Left ventricle myocardium inferior (tissue), 1 donor: Measurements from ENCODE around the gene ATXN7. TPM values are rescaled to one million over a fixed set of nuclear protein-coding genes. Genes with fewer than 3 reads are reported as not detected.

Source experiments
- DNase-seq: peaks from one replicate; pipeline ENCODE4 v3.0.0-alpha.2; 2020
- H3K27ac ChIP-seq: fragments of 200-600 bp; replicated peaks from 2 replicates; pipeline ENCODE4 v1.8.0; 2021
- H3K27me3 ChIP-seq: fragments of 200-600 bp; 2 replicates; pipeline ENCODE4 v1.8.0; 2021; ENCODE audit warnings: low read depth
- H3K36me3 ChIP-seq: fragments of 200-600 bp; 2 replicates; pipeline ENCODE4 v1.8.0; 2021
- H3K4me1 ChIP-seq: fragments of 200-600 bp; 2 replicates; pipeline ENCODE4 v1.8.0; 2021
- H3K4me3 ChIP-seq: fragments of 200-600 bp; 2 replicates; pipeline ENCODE4 v1.8.0; 2021; ENCODE audit warnings: mild to moderate bottlenecking, moderate library complexity
- H3K9me3 ChIP-seq: fragments of 200-600 bp; replicated peaks from 2 replicates; pipeline ENCODE4 v1.8.0; 2021
- CTCF ChIP-seq: fragments of 200-600 bp; IDR thresholded peaks from 2 replicates; pipeline ENCODE4 v1.8.0; 2021; ENCODE audit warnings: antibody characterized with exemption, mild to moderate bottlenecking, borderline replicate concordance
- intact Hi-C: fragments of 100-400 bp; cut with micrococcal nuclease; formaldehyde crosslinking; loops from one replicate; pipeline ENCODE4 v1.11.0; 2022
- long read RNA-seq: library from polyadenylated mRNA; unstranded; transcript quantifications from one replicate; pipeline ENCODE4 v2.0.0, GENCODE V29; 2021
- total RNA-seq: library from RNA; stranded (reverse); fragmentation: NEBNext Ultra II Directional; extraction: Animal tissue kit (Norgen Biotek cat#: 25700); gene quantifications from one replicate; pipeline ENCODE4 v1.2.1, GENCODE V29; 2021
- donor health status: DM: no; HTN: yes; CAD: no; lungs with severe emphysema.

The ATXN7 gene
- total RNA-seq = 12.1 TPM
- long read RNA-seq, partial matches to known transcripts = 0 of 1 reads
- long read RNA-seq, other reads (novel, unspliced or antisense) = 0 of 1 reads

GRCh38 chr3:63863150-63864007, at the start of gene ATXN7, which contains the start of gene THOC7:
TSS of gene ATXN7 (plus strand) at chr3:63863867. CDS start at chr3:63912599, 48,732 bp downstream.
TSS of gene THOC7 (minus strand) at chr3:63863805. CDS start at chr3:63863790, 15 bp downstream.
- H3K9me3 ChIP-seq = no peaks in the 10 kb centered on the region
- peak; percentile 75 for DNase-seq
- peaks cover 31% of the 10 kb centered on the region for H3K4me1 ChIP-seq
- H3K27ac ChIP-seq = peak within 1 kb of the TSS; percentile 93
- intact Hi-C loops = no loop called here
- no peak for TF ChIP-seq CTCF
- H3K27me3 ChIP-seq = no peaks in the 10 kb centered on the region
- H3K36me3 ChIP-seq = no peaks in the 10 kb centered on the region
- H3K4me3 ChIP-seq = peak within 1 kb of the TSS; percentile 97

- Histone ChIP-seq H3K4me3 (no peak overlapping the region), H3K27ac (no peak overlapping the region), H3K36me3 (no peaks in the 10 kb centered on the region), H3K4me1 (peaks cover 4% of the 10 kb centered on the region), H3K9me3 (no peaks in the 10 kb centered on the region), H3K27me3 (no peaks in the 10 kb centered on the region)
- no peak for TF ChIP-seq CTCF
- intact Hi-C loops = no loop called here
- no peak for DNase-seq
These were observed 49.4 kb upstream of the ATXN7 start for GRCh38 chr3:63814237-63814636.

GRCh38 chr3:63817225-63817624, 46.4 kb upstream of the ATXN7 start:
- Histone ChIP-seq H3K9me3 (no peaks in the 10 kb centered on the region), H3K27ac (no peak overlapping the region), H3K4me1 (peaks cover 4% of the 10 kb centered on the region), H3K27me3 (no peaks in the 10 kb centered on the region), H3K4me3 (no peak overlapping the region), H3K36me3 (no peaks in the 10 kb centered on the region)
- intact Hi-C loops = no loop called here
- no peak for TF ChIP-seq CTCF
- no peak for DNase-seq

GRCh38 chr3:63818282-63819150, 45.2 kb upstream of the ATXN7 start:
- peak; percentile 20 for DNase-seq
- H3K4me3 ChIP-seq = no peak overlapping the region
- H3K27me3 ChIP-seq = no peaks in the 10 kb centered on the region
- H3K4me1 ChIP-seq = peaks cover 4% of the 10 kb centered on the region
- no peaks in the 10 kb centered on the region for H3K36me3 ChIP-seq
- no peak overlapping the region for H3K27ac ChIP-seq
- intact Hi-C loops = loop anchor here (2.0 kb wide), 1 partner anchor 468 kb away; no protein-coding TSS in a partner anchor
- TF ChIP-seq CTCF = peak; percentile 91
- no peaks in the 10 kb centered on the region for H3K9me3 ChIP-seq

- H3K4me1 ChIP-seq = peaks cover 4% of the 10 kb centered on the region
- no peaks in the 10 kb centered on the region for H3K36me3 ChIP-seq
- DNase-seq = no peak
- intact Hi-C loops = loop anchor here (2.0 kb wide), 1 partner anchor 468 kb away; no protein-coding TSS in a partner anchor
- H3K4me3 ChIP-seq = no peak within 1 kb of the TSS
- H3K9me3 ChIP-seq = no peaks in the 10 kb centered on the region
- H3K27ac ChIP-seq = no peak within 1 kb of the TSS
- TF ChIP-seq CTCF = no peak
- no peaks in the 10 kb centered on the region for H3K27me3 ChIP-seq
These were observed 44.6 kb upstream of the ATXN7 start, which contains the start of gene C3orf49 for GRCh38 chr3:63819151-63819398. TSS of gene C3orf49 (plus strand) at chr3:63819299. CDS start at chr3:63819472, 173 bp downstream.
